ENCODE data around the gene MIDN.

- TF ChIP-seq POLR2AphosphoS5 (IDR thresholded peaks at IDR 0.05) (no peak), POLR2A (IDR thresholded peaks at IDR 0.05) (no peak)
These were observed 26.5 kb downstream of the MIDN start for GRCh38 chr19:1274852-1275259.
